WTC11 (cell line): Measurements from ENCODE around the gene DNAJC10. TPM values are rescaled to one million over a fixed set of nuclear protein-coding genes. Genes with fewer than 3 reads are reported as not detected.

Source experiments
- ATAC-seq: fragments of 200-7000 bp; cut with Tn5 transposase; 2 replicates; pipeline ENCODE4 v1.10.0; 2021; ENCODE audit warnings: mild to moderate bottlenecking, moderate library complexity
- CTCF ChIA-PET: fragments of 300-600 bp; sonication (Branson Sonifier 250); formaldehyde crosslinking; loops from one replicate; lab custom pipeline; 2021; ENCODE audit warnings: antibody characterized with exemption; lab: Charles Lee
- POLR2A ChIA-PET: fragments of 350-600 bp; sonication (Branson Sonifier 250); formaldehyde crosslinking; loops from one replicate; lab custom pipeline; 2021; ENCODE audit warnings: antibody characterized with exemption; lab: Charles Lee
- DNase-seq: peaks from one replicate; pipeline ENCODE4 v3.0.0; 2021; ENCODE audit warnings: low spot score
- H3K27ac Mint-ChIP-seq: 2 replicates; pipeline ENCODE4 v1.8.0; 2021; ENCODE audit warnings: mixed read lengths
- H3K27me3 Mint-ChIP-seq: 2 replicates; pipeline ENCODE4 v1.8.0; 2021; ENCODE audit warnings: low read depth, mild to moderate bottlenecking, moderate library complexity, mixed read lengths
- H3K36me3 Mint-ChIP-seq: 2 replicates; pipeline ENCODE4 v1.8.0; 2021; ENCODE audit warnings: mixed read lengths
- H3K4me1 Mint-ChIP-seq: 2 replicates; pipeline ENCODE4 v1.8.0; 2022; ENCODE audit warnings: mixed read lengths
- H3K4me3 Mint-ChIP-seq: 2 replicates; pipeline ENCODE4 v1.8.0; 2021; ENCODE audit warnings: mild to moderate bottlenecking, moderate library complexity, mixed read lengths
- H3K9me3 Mint-ChIP-seq: 2 replicates; pipeline ENCODE4 v1.8.0; 2021; ENCODE audit warnings: mixed read lengths
- CTCF ChIP-seq: fragments of 200-600 bp; IDR thresholded peaks from 2 replicates; pipeline ENCODE4 v1.8.0; 2022; ENCODE audit warnings: antibody characterized with exemption
- E2F5 ChIP-seq: sonication (generic); formaldehyde crosslinking; IDR thresholded peaks from 2 replicates; pipeline ENCODE4 v1.8.1; 2022; ENCODE audit warnings: mild to moderate bottlenecking, moderate library complexity, missing genetic modification reagents
- ETV6 ChIP-seq: sonication (generic); formaldehyde crosslinking; IDR thresholded peaks from 2 replicates; pipeline ENCODE4 v1.8.1; 2022; ENCODE audit warnings: mild to moderate bottlenecking, missing genetic modification reagents
- FOXP1 ChIP-seq: sonication (generic); formaldehyde crosslinking; IDR thresholded peaks from 2 replicates; pipeline ENCODE4 v1.8.0; 2022; ENCODE audit warnings: missing genetic modification reagents, mild to moderate bottlenecking, moderate library complexity, borderline replicate concordance
- KAT7 ChIP-seq: sonication (generic); formaldehyde crosslinking; IDR thresholded peaks from 2 replicates; pipeline ENCODE4 v1.8.1; 2023; ENCODE audit warnings: missing genetic modification reagents, mild to moderate bottlenecking, borderline replicate concordance
- PRDM15 ChIP-seq: sonication (generic); formaldehyde crosslinking; IDR thresholded peaks from 2 replicates; pipeline ENCODE4 v1.8.0; 2022; ENCODE audit warnings: missing genetic modification reagents
- PREB ChIP-seq: sonication (generic); formaldehyde crosslinking; IDR thresholded peaks from 2 replicates; pipeline ENCODE4 v1.8.1; 2022; ENCODE audit warnings: mild to moderate bottlenecking, missing genetic modification reagents, moderate library complexity, borderline replicate concordance
- SMAD4 ChIP-seq: sonication (generic); formaldehyde crosslinking; IDR thresholded peaks from 2 replicates; pipeline ENCODE4 v1.8.0; 2022; ENCODE audit warnings: mild to moderate bottlenecking, missing genetic modification reagents
- SOX15 ChIP-seq: fragments of 250-450 bp; sonication (Bioruptor Pico); IDR thresholded peaks from 2 replicates; pipeline ENCODE4 v1.9.0; 2021; ENCODE audit warnings: mild to moderate bottlenecking
- SP1 ChIP-seq: sonication (generic); formaldehyde crosslinking; conservative IDR thresholded peaks from 2 replicates; pipeline ENCODE4 v1.8.1; 2022; ENCODE audit warnings: missing genetic modification reagents
- TP53 ChIP-seq: sonication (generic); formaldehyde crosslinking; IDR thresholded peaks from 2 replicates; pipeline ENCODE4 v1.8.1; 2023; ENCODE audit warnings: mild to moderate bottlenecking, missing genetic modification reagents
- ZNF281 ChIP-seq: sonication (generic); formaldehyde crosslinking; IDR thresholded peaks from 2 replicates; pipeline ENCODE4 v1.8.0; 2023; ENCODE audit warnings: mild to moderate bottlenecking, missing genetic modification reagents
- total RNA-seq: library from RNA; stranded (reverse); gene quantifications from 3 replicates; pipeline ENCODE4 v1.2.3, GENCODE V29; 2021
- TF ChIP-seq, protein P1 (sequence below): sonication (generic); formaldehyde crosslinking; IDR thresholded peaks from 2 replicates; pipeline ENCODE4 v1.8.0; 2022; ENCODE audit warnings: mild to moderate bottlenecking, missing genetic modification reagents
- TF ChIP-seq, protein P2 (sequence below): sonication (generic); formaldehyde crosslinking; IDR thresholded peaks from 2 replicates; pipeline ENCODE4 v1.8.0; 2022; ENCODE audit warnings: mild to moderate bottlenecking, missing genetic modification reagents
- TF ChIP-seq, protein P3 (sequence below): sonication (generic); formaldehyde crosslinking; IDR thresholded peaks from 2 replicates; pipeline ENCODE4 v1.8.1; 2022; ENCODE audit warnings: low read depth, mild to moderate bottlenecking, moderate library complexity, missing genetic modification reagents, borderline replicate concordance

The DNAJC10 gene
- total RNA-seq, 1 experiment from 2014 or later: 109 TPM

- ChIA-PET CTCF (interaction anchor here (1.4 to 2.1 kb wide), 2 partner anchors 44 to 154 kb away, joined by 3 to 7 read pairs; no protein-coding TSS in a partner anchor), POLR2A (no interaction called here)
- H3K27me3 Mint-ChIP-seq: no peaks in the 10 kb centered on the region
- no peak for ATAC-seq
- no peaks in the 10 kb centered on the region for H3K9me3 Mint-ChIP-seq
- H3K4me3 Mint-ChIP-seq: no peak overlapping the region
- DNase-seq: no peak
- H3K4me1 Mint-ChIP-seq: peaks cover 18% of the 10 kb centered on the region
- no peaks in the 10 kb centered on the region for H3K36me3 Mint-ChIP-seq
- no peak overlapping the region for H3K27ac Mint-ChIP-seq
- no peak for TF ChIP-seq KAT7 (CRISPR knock-in tag)
- TF ChIP-seq PRDM15 (CRISPR knock-in tag): no peak
- TF ChIP-seq ETV6 (CRISPR knock-in tag): no peak
These were observed 110.0 kb downstream of the DNAJC10 start for GRCh38 chr2:182826064-182826463.

DNA sequence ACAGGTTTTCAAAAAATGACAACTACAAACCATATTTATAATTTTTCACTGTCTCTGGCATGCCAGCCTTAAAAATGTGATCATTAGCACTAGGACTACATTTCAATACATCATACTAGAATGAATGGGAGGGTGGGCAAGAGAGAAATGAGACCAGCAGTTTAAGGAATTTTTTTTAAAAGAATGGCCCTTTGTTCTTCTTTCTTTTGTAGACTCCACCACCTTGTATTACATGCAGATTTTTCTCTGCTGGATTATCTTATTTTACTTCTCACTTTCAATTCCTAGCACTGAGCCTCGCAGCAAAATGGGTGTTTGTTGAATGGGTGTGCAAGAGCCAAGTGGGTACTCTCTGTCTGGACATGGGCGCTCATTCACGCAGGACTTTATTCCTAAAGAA lies 110.4 kb downstream of the DNAJC10 start:
- H3K9me3 Mint-ChIP-seq: no peaks in the 10 kb centered on the region
- TF ChIP-seq ZNF281 (no peak), FOXP1 (CRISPR knock-in tag) (no peak), PREB (CRISPR knock-in tag) (no peak)
- DNase-seq: no peak
- no peak overlapping the region for H3K4me3 Mint-ChIP-seq
- ATAC-seq: no peak
- H3K27me3 Mint-ChIP-seq: no peaks in the 10 kb centered on the region
- ChIA-PET CTCF (interaction anchor here (1.4 to 2.1 kb wide), 2 partner anchors 44 to 154 kb away, joined by 3 to 7 read pairs; no protein-coding TSS in a partner anchor), POLR2A (no interaction called here)
- H3K36me3 Mint-ChIP-seq: no peaks in the 10 kb centered on the region
- no peak overlapping the region for H3K27ac Mint-ChIP-seq
- peaks cover 18% of the 10 kb centered on the region for H3K4me1 Mint-ChIP-seq

GRCh38 chr2:182827182-182827879 lies 111.3 kb downstream of the DNAJC10 start:
- Mint-ChIP-seq H3K36me3 (no peaks in the 10 kb centered on the region), H3K27me3 (no peaks in the 10 kb centered on the region), H3K9me3 (no peaks in the 10 kb centered on the region), H3K4me1 (peaks cover 21% of the 10 kb centered on the region), H3K4me3 (no peak overlapping the region), H3K27ac (no peak overlapping the region)
- DNase-seq (no peak), ATAC-seq (no peak)
- ChIA-PET CTCF (interaction anchor here (0.8 kb wide), 1 partner anchor 153 kb away, joined by 3 read pairs; no protein-coding TSS in a partner anchor), POLR2A (no interaction called here)
- TF ChIP-seq, protein P1, sequence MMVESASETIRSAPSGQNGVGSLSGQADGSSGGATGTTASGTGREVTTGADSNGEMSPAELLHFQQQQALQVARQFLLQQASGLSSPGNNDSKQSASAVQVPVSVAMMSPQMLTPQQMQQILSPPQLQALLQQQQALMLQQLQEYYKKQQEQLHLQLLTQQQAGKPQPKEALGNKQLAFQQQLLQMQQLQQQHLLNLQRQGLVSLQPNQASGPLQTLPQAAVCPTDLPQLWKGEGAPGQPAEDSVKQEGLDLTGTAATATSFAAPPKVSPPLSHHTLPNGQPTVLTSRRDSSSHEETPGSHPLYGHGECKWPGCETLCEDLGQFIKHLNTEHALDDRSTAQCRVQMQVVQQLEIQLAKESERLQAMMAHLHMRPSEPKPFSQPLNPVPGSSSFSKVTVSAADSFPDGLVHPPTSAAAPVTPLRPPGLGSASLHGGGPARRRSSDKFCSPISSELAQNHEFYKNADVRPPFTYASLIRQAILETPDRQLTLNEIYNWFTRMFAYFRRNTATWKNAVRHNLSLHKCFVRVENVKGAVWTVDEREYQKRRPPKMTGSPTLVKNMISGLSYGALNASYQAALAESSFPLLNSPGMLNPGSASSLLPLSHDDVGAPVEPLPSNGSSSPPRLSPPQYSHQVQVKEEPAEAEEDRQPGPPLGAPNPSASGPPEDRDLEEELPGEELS: no peak
- TF ChIP-seq, protein P2, sequence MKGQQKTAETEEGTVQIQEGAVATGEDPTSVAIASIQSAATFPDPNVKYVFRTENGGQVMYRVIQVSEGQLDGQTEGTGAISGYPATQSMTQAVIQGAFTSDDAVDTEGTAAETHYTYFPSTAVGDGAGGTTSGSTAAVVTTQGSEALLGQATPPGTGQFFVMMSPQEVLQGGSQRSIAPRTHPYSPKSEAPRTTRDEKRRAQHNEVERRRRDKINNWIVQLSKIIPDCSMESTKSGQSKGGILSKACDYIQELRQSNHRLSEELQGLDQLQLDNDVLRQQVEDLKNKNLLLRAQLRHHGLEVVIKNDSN: no peak
- TF ChIP-seq, protein P3, sequence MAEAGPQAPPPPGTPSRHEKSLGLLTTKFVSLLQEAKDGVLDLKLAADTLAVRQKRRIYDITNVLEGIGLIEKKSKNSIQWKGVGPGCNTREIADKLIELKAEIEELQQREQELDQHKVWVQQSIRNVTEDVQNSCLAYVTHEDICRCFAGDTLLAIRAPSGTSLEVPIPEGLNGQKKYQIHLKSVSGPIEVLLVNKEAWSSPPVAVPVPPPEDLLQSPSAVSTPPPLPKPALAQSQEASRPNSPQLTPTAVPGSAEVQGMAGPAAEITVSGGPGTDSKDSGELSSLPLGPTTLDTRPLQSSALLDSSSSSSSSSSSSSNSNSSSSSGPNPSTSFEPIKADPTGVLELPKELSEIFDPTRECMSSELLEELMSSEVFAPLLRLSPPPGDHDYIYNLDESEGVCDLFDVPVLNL (CRISPR knock-in tag): no peak
- no peak for TF ChIP-seq SMAD4 (CRISPR knock-in tag)
- no peak for TF ChIP-seq SOX15
- no peak for TF ChIP-seq SP1 (CRISPR knock-in tag)
- no peak for TF ChIP-seq TP53 (CRISPR knock-in tag)
- no peak for TF ChIP-seq CTCF
- no peak for TF ChIP-seq E2F5 (CRISPR knock-in tag)
